ENCODE measurements around the gene XPO6. TPM values are rescaled to one million over a fixed set of nuclear protein-coding genes. Genes with fewer than 3 reads are reported as not detected.
"Not testable (repeated sequence)": the region's sequence is repeated elsewhere in the genome, so short reads cannot be mapped to it uniquely, and the experiment has no call there.

Gene XPO6
- total and polyA plus RNA-seq, 7 experiments from 2014 or later = 89.5 to 437 (median 371) TPM

GRCh38 chr16:28237754-28238357 lies 26.1 kb upstream of the XPO6 start:
- H3K4me1 Mint-ChIP-seq = no peaks in the 10 kb centered on the region
- Histone ChIP-seq H3K36me3 (ENCODE audit: control insufficient read depth in 2 of 3, insufficient read depth in 3 of 3, low read length in 3 of 3) (no peaks in the 10 kb centered on the region), H3K4me1 (ENCODE audit: control insufficient read depth in 2 of 2, insufficient read depth in 2 of 2, low read length in 2 of 2) (no peaks in the 10 kb centered on the region), H3K27ac (ENCODE audit: low read depth, low read length) (no peak overlapping the region), H3K4me3 (ENCODE audit: low read length) (no peak overlapping the region), H3K9me3 (ENCODE audit: control insufficient read depth in 2 of 3, low read length in 3 of 3) (peaks cover 0 to 6% (median 5%) of the 10 kb centered on the region in 3 experiments), H3K27me3 (ENCODE audit: control insufficient read depth in 2 of 2, insufficient read depth in 2 of 2, low read length in 2 of 2) (no peaks in the 10 kb centered on the region)
- no peak for DNase-seq
- intact Hi-C loops (cut with micrococcal nuclease) = no loop called here
- no peak overlapping the region for H3K27ac Mint-ChIP-seq
- H3K27me3 Mint-ChIP-seq = peaks cover 0 to 2% (median 0%) of the 10 kb centered on the region in 5 donors
- POLR2A ChIA-PET = no interaction called here
- peaks cover 0 to 13% (median 0%) of the 10 kb centered on the region in 11 donors for H3K9me3 Mint-ChIP-seq
- CTCF ChIA-PET = interaction anchor here (0.7 kb wide), 1 partner anchor 486 kb away, joined by 3 read pairs; no protein-coding TSS in a partner anchor
- H3K36me3 Mint-ChIP-seq = peaks cover 0 to 8% (median 0%) of the 10 kb centered on the region in 5 donors
- no peak overlapping the region for H3K4me3 Mint-ChIP-seq
- ATAC-seq = no peak

GRCh38 chr16:28231763-28232162 lies 20.0 kb upstream of the XPO6 start:
- H3K36me3 Mint-ChIP-seq = peaks cover 0 to 4% (median 0%) of the 10 kb centered on the region in 5 donors
- POLR2A ChIA-PET = no interaction called here
- no peak overlapping the region for H3K27ac ChIP-seq (ENCODE audit: low read depth, low read length)
- no peaks in the 10 kb centered on the region for H3K27me3 ChIP-seq (ENCODE audit: control insufficient read depth in 2 of 2, insufficient read depth in 2 of 2, low read length in 2 of 2)
- peaks cover 0 to 2% (median 0%) of the 10 kb centered on the region in 5 donors for H3K27me3 Mint-ChIP-seq
- H3K4me3 ChIP-seq (ENCODE audit: low read length) = no peak overlapping the region
- H3K4me1 Mint-ChIP-seq = no peaks in the 10 kb centered on the region
- peaks cover 0 to 4% (median 0%) of the 10 kb centered on the region in 11 donors for H3K9me3 Mint-ChIP-seq
- no peaks in the 10 kb centered on the region for H3K36me3 ChIP-seq (ENCODE audit: control insufficient read depth in 2 of 3, insufficient read depth in 3 of 3, low read length in 3 of 3)
- no peaks in the 10 kb centered on the region for H3K4me1 ChIP-seq (ENCODE audit: control insufficient read depth in 2 of 2, insufficient read depth in 2 of 2, low read length in 2 of 2)
- intact Hi-C loops (cut with micrococcal nuclease) = no loop called here
- H3K27ac Mint-ChIP-seq = no peak overlapping the region
- no peak overlapping the region for H3K4me3 Mint-ChIP-seq
- H3K9me3 ChIP-seq (ENCODE audit: control insufficient read depth in 2 of 3, low read length in 3 of 3) = no peaks in the 10 kb centered on the region
- CTCF ChIA-PET = no interaction called here
- DNase-seq (no peak), ATAC-seq (no peak)

- H3K4me3 Mint-ChIP-seq; H3K36me3 ChIP-seq (ENCODE audit: control insufficient read depth in 2 of 3, insufficient read depth in 3 of 3, low read length in 3 of 3); POLR2A ChIA-PET: not testable (repeated sequence)
These were observed 12.1 kb upstream of the XPO6 start for GRCh38 chr16:28223909-28224308.

GRCh38 chr16:28219777-28220176 lies 8.0 kb upstream of the XPO6 start:
- not testable (repeated sequence) for H3K36me3 ChIP-seq (ENCODE audit: control insufficient read depth in 2 of 3, insufficient read depth in 3 of 3, low read length in 3 of 3); H3K4me3 ChIP-seq (ENCODE audit: low read length); H3K27me3 Mint-ChIP-seq; H3K4me1 ChIP-seq (ENCODE audit: control insufficient read depth in 2 of 2, insufficient read depth in 2 of 2, low read length in 2 of 2); DNase-seq; H3K4me3 Mint-ChIP-seq; H3K36me3 Mint-ChIP-seq; H3K27ac ChIP-seq (ENCODE audit: low read depth, low read length); H3K27ac Mint-ChIP-seq; ATAC-seq; H3K9me3 Mint-ChIP-seq; H3K27me3 ChIP-seq (ENCODE audit: control insufficient read depth in 2 of 2, insufficient read depth in 2 of 2, low read length in 2 of 2); H3K9me3 ChIP-seq (ENCODE audit: control insufficient read depth in 2 of 3, low read length in 3 of 3); H3K4me1 Mint-ChIP-seq
- POLR2A ChIA-PET = interaction anchor here (0.9 to 4.0 kb wide), 3 partner anchors 75 to 107 kb away, joined by 3 to 32 read pairs (median 6); no protein-coding TSS in a partner anchor
- intact Hi-C loops (cut with micrococcal nuclease) = loop anchor here (5.0 to 10.0 kb wide), 4 partner anchors 132 to 1025 kb away; partner anchors contain the start of genes APOBR (in 1 of the 2), CLN3 (in 1 of the 2) and KATNIP (in 1 of the 2)
- CTCF ChIA-PET = interaction anchor here (0.7 to 6.5 kb wide), 4 partner anchors 19 to 90 kb away, joined by 3 to 168 read pairs (median 6); no protein-coding TSS in a partner anchor

More at GRCh38 chr16:28223909-28224308, 12.1 kb upstream of the XPO6 start:
- H3K36me3 Mint-ChIP-seq; DNase-seq; H3K4me3 ChIP-seq (ENCODE audit: low read length); H3K27me3 Mint-ChIP-seq; H3K9me3 ChIP-seq (ENCODE audit: control insufficient read depth in 2 of 3, low read length in 3 of 3); H3K27ac ChIP-seq (ENCODE audit: low read depth, low read length); H3K4me1 ChIP-seq (ENCODE audit: control insufficient read depth in 2 of 2, insufficient read depth in 2 of 2, low read length in 2 of 2); ATAC-seq; intact Hi-C loops (cut with micrococcal nuclease); H3K27me3 ChIP-seq (ENCODE audit: control insufficient read depth in 2 of 2, insufficient read depth in 2 of 2, low read length in 2 of 2); H3K4me1 Mint-ChIP-seq; H3K9me3 Mint-ChIP-seq: not testable (repeated sequence)
- H3K27ac Mint-ChIP-seq = peak overlapping the region in 1 of 9 donors; percentile 8
- CTCF ChIA-PET = interaction anchor here (1.3 kb wide), 1 partner anchor 87 kb away, joined by 7 read pairs; no protein-coding TSS in a partner anchor

GRCh38 chr16:28219282-28219681 lies 7.5 kb upstream of the XPO6 start:
- peak overlapping the region in 2 of 9 donors; percentile 42 to 67 for H3K27ac Mint-ChIP-seq
- H3K9me3 Mint-ChIP-seq = no peaks in the 10 kb centered on the region
- Histone ChIP-seq H3K36me3 (ENCODE audit: control insufficient read depth in 2 of 3, insufficient read depth in 3 of 3, low read length in 3 of 3) (no peaks in the 10 kb centered on the region), H3K4me1 (ENCODE audit: control insufficient read depth in 2 of 2, insufficient read depth in 2 of 2, low read length in 2 of 2) (peaks cover 0 to 5% of the 10 kb centered on the region in 2 donors), H3K4me3 (ENCODE audit: low read length) (no peak overlapping the region), H3K27me3 (ENCODE audit: control insufficient read depth in 2 of 2, insufficient read depth in 2 of 2, low read length in 2 of 2) (no peaks in the 10 kb centered on the region), H3K9me3 (ENCODE audit: control insufficient read depth in 2 of 3, low read length in 3 of 3) (no peaks in the 10 kb centered on the region), H3K27ac (ENCODE audit: low read depth, low read length) (no peak overlapping the region)
- POLR2A ChIA-PET = interaction anchor here (0.6 to 4.0 kb wide), 4 partner anchors 74 to 106 kb away, joined by 3 to 32 read pairs (median 4); no protein-coding TSS in a partner anchor
- H3K27me3 Mint-ChIP-seq = no peaks in the 10 kb centered on the region
- intact Hi-C loops (cut with micrococcal nuclease) = loop anchor here (5.0 to 10.0 kb wide), 4 partner anchors 132 to 1024 kb away; partner anchors contain the start of genes APOBR (in 1 of the 2), CLN3 (in 1 of the 2) and KATNIP (in 1 of the 2)
- no peaks in the 10 kb centered on the region for H3K36me3 Mint-ChIP-seq
- no peak overlapping the region for H3K4me3 Mint-ChIP-seq
- peaks cover 0 to 9% (median 6%) of the 10 kb centered on the region in 7 donors for H3K4me1 Mint-ChIP-seq
- CTCF ChIA-PET = interaction anchor here (0.6 to 6.5 kb wide), 7 partner anchors 16 to 95 kb away, joined by 3 to 168 read pairs (median 7); no protein-coding TSS in a partner anchor
- no peak for DNase-seq
- ATAC-seq = no peak

GRCh38 chr16:28218109-28218508 lies 6.3 kb upstream of the XPO6 start:
- no peaks in the 10 kb centered on the region for H3K27me3 ChIP-seq (ENCODE audit: control insufficient read depth in 2 of 2, insufficient read depth in 2 of 2, low read length in 2 of 2)
- DNase-seq = peak in 8 of 9 donors; percentile 41 to 82 (median 72)
- Mint-ChIP-seq H3K4me3 (no peak overlapping the region), H3K27ac (peak overlapping the region in 8 of 9 donors; percentile 13 to 84 (median 66)), H3K9me3 (no peaks in the 10 kb centered on the region), H3K36me3 (no peaks in the 10 kb centered on the region), H3K27me3 (no peaks in the 10 kb centered on the region), H3K4me1 (peaks cover 0 to 9% (median 6%) of the 10 kb centered on the region in 7 donors)
- ChIA-PET CTCF (interaction anchor here (0.6 to 6.5 kb wide), 24 partner anchors 9 to 246 kb away, joined by 3 to 168 read pairs (median 6); no protein-coding TSS in a partner anchor), POLR2A (interaction anchor here (0.6 to 4.0 kb wide), 9 partner anchors 8 to 130 kb away, joined by 3 to 32 read pairs (median 5); no protein-coding TSS in a partner anchor)
- H3K4me3 ChIP-seq (ENCODE audit: low read length) = no peak overlapping the region
- H3K36me3 ChIP-seq (ENCODE audit: control insufficient read depth in 2 of 3, insufficient read depth in 3 of 3, low read length in 3 of 3) = no peaks in the 10 kb centered on the region
- no peaks in the 10 kb centered on the region for H3K9me3 ChIP-seq (ENCODE audit: control insufficient read depth in 2 of 3, low read length in 3 of 3)
- H3K4me1 ChIP-seq (ENCODE audit: control insufficient read depth in 2 of 2, insufficient read depth in 2 of 2, low read length in 2 of 2) = peaks cover 0 to 5% of the 10 kb centered on the region in 2 donors
- no peak overlapping the region for H3K27ac ChIP-seq (ENCODE audit: low read depth, low read length)
- peak; percentile 99 for ATAC-seq
- intact Hi-C loops (cut with micrococcal nuclease) = loop anchor here (1.0 to 10.0 kb wide), 8 partner anchors 69 to 1023 kb away; partner anchors contain the start of genes APOBR (in 1 of the 2), CLN3 (in 1 of the 2) and KATNIP (in 1 of the 2)

All from naive thymus-derived CD4-positive, alpha-beta T cell (primary cell).